ENCODE results near the gene TBL3.

The TBL3 gene

GRCh38 chr16:2001456-2002355 is 29.9 kb downstream of the TBL3 start:
- H3K79me2 ChIP-seq (ENCODE audit: insufficient read depth, low read length) = peaks cover 35% of the 10 kb centered on the region
- no peak overlapping the region for H3K4me3 ChIP-seq (ENCODE audit: low read depth in 1 of 2, low read length in 2 of 2)
- no peak overlapping the region for H3K27ac ChIP-seq (ENCODE audit: low read length)
- H3K9ac ChIP-seq (ENCODE audit: low read depth, low read length) = no peak overlapping the region
- no peak for ATAC-seq (ENCODE audit: insufficient read depth, low read depth)
- no peak overlapping the region for H2AFZ ChIP-seq (ENCODE audit: low read depth, low read length)
- TF ChIP-seq EZH2 (IDR thresholded peaks at IDR 0.05; ENCODE audit: borderline replicate concordance, low read depth, low read length, severe bottlenecking) = no peak
- no peak overlapping the region for H3K4me2 ChIP-seq (ENCODE audit: insufficient read depth, low read length)
- peaks cover 57% of the 10 kb centered on the region for H4K20me1 ChIP-seq (ENCODE audit: insufficient read depth, low read length)
- no peaks in the 10 kb centered on the region for H3K9me3 ChIP-seq (ENCODE audit: insufficient read depth, low read length, severe bottlenecking)
- DNase-seq = no peak
- H3K27me3 ChIP-seq (ENCODE audit: insufficient read depth, low read length, poor library complexity) = no peaks in the 10 kb centered on the region
- peaks cover 13% of the 10 kb centered on the region for H3K4me1 ChIP-seq (ENCODE audit: insufficient read depth, low read length)
- peaks cover 94% of the 10 kb centered on the region for H3K36me3 ChIP-seq (ENCODE audit: insufficient read depth, low read length)

GRCh38 chr16:2002406-2003230 is 30.8 kb downstream of the TBL3 start:
- DNase-seq = no peak
- peaks cover 97% of the 10 kb centered on the region for H3K36me3 ChIP-seq (ENCODE audit: insufficient read depth, low read length)
- peaks cover 22% of the 10 kb centered on the region for H3K4me1 ChIP-seq (ENCODE audit: insufficient read depth, low read length)
- no peaks in the 10 kb centered on the region for H3K9me3 ChIP-seq (ENCODE audit: insufficient read depth, low read length, severe bottlenecking)
- no peak for ATAC-seq (ENCODE audit: insufficient read depth, low read depth)
- H3K79me2 ChIP-seq (ENCODE audit: insufficient read depth, low read length) = peaks cover 44% of the 10 kb centered on the region
- no peak overlapping the region for H3K4me3 ChIP-seq (ENCODE audit: low read depth in 1 of 2, low read length in 2 of 2)
- H3K9ac ChIP-seq (ENCODE audit: low read depth, low read length) = no peak overlapping the region
- TF ChIP-seq EZH2 (IDR thresholded peaks at IDR 0.05; ENCODE audit: borderline replicate concordance, low read depth, low read length, severe bottlenecking) = no peak
- TF ChIP-seq CTCF (IDR thresholded peaks at IDR 0.05; ENCODE audit: borderline replicate concordance, extremely low read depth, low read length, poor library complexity, severe bottlenecking) = no peak
- peaks cover 62% of the 10 kb centered on the region for H4K20me1 ChIP-seq (ENCODE audit: insufficient read depth, low read length)
- no peak overlapping the region for H3K4me2 ChIP-seq (ENCODE audit: insufficient read depth, low read length)
- H3K27ac ChIP-seq (ENCODE audit: low read length) = no peak overlapping the region
- H2AFZ ChIP-seq (ENCODE audit: low read depth, low read length) = no peak overlapping the region
- no peaks in the 10 kb centered on the region for H3K27me3 ChIP-seq (ENCODE audit: insufficient read depth, low read length, poor library complexity)

- Histone ChIP-seq H3K4me1 (ENCODE audit: insufficient read depth, low read length) (peaks cover 29% of the 10 kb centered on the region), H3K9ac (ENCODE audit: low read depth, low read length) (no peak overlapping the region), H3K27ac (ENCODE audit: low read length) (no peak overlapping the region), H3K36me3 (ENCODE audit: insufficient read depth, low read length) (peaks cover 96% of the 10 kb centered on the region), H3K4me2 (ENCODE audit: insufficient read depth, low read length) (no peak overlapping the region), H3K9me3 (ENCODE audit: insufficient read depth, low read length, severe bottlenecking) (no peaks in the 10 kb centered on the region), H3K79me2 (ENCODE audit: insufficient read depth, low read length) (peaks cover 51% of the 10 kb centered on the region), H3K4me3 (ENCODE audit: low read depth in 1 of 2, low read length in 2 of 2) (no peak overlapping the region), H4K20me1 (ENCODE audit: insufficient read depth, low read length) (peaks cover 69% of the 10 kb centered on the region), H3K27me3 (ENCODE audit: insufficient read depth, low read length, poor library complexity) (no peaks in the 10 kb centered on the region), H2AFZ (ENCODE audit: low read depth, low read length) (no peak overlapping the region)
- TF ChIP-seq EZH2 (IDR thresholded peaks at IDR 0.05; ENCODE audit: borderline replicate concordance, low read depth, low read length, severe bottlenecking) (no peak), CTCF (IDR thresholded peaks at IDR 0.05; ENCODE audit: borderline replicate concordance, extremely low read depth, low read length, poor library complexity, severe bottlenecking) (no peak)
- DNase-seq (no peak), ATAC-seq (ENCODE audit: insufficient read depth, low read depth) (no peak)
These were observed 31.5 kb downstream of the TBL3 start for GRCh38 chr16:2003231-2003826.
